D721Med (cell line): Measurements from ENCODE around the gene HSD17B1.
"Not testable (repeated sequence)": the region's sequence is repeated elsewhere in the genome, so short reads cannot be mapped to it uniquely, and the experiment has no call there.

Experiments
- DNase-seq: peaks from one replicate; pipeline ENCODE4 v3.0.0; 2011; ENCODE audit warnings: low spot score; ENCODE audit not compliant: insufficient read length
- FAIRE-seq: peaks from 2 replicates; lab custom pipeline; 2011; peaks lifted over from hg19 to GRCh38; lab: Jason Lieb, UNC
- CTCF ChIP-seq: IDR thresholded peaks from 2 replicates; pipeline ENCODE4 v1.5.1; 2012; ENCODE audit warnings: mild to moderate bottlenecking, control low read depth; ENCODE audit not compliant: insufficient read depth; ENCODE audit errors: missing control alignments

HSD17B1 gene

GRCh38 chr17:42552736-42553135 is at the start of gene HSD17B1:
HSD17B1 (plus strand) TSS chr17:42552923; CDS start chr17:42552934, 11 bp downstream.
- not testable (repeated sequence) for FAIRE-seq, DNase-seq

GRCh38 chr17:42502926-42503325 is 49.8 kb upstream of the HSD17B1 start:
- FAIRE-seq: no peak
- DNase-seq: no peak
- TF ChIP-seq CTCF: no peak

GRCh38 chr17:42507671-42508070 is 45.1 kb upstream of the HSD17B1 start:
- FAIRE-seq: no peak
- DNase-seq: no peak
- no peak for TF ChIP-seq CTCF

GRCh38 chr17:42508426-42509165 is 44.1 kb upstream of the HSD17B1 start:
- no peak for TF ChIP-seq CTCF
- DNase-seq (no peak), FAIRE-seq (no peak)

GRCh38 chr17:42509409-42509808 is 43.3 kb upstream of the HSD17B1 start:
- TF ChIP-seq CTCF: no peak
- DNase-seq (no peak), FAIRE-seq (no peak)

GRCh38 chr17:42509841-42510240 is 42.9 kb upstream of the HSD17B1 start:
- FAIRE-seq (no peak), DNase-seq (no peak)
- no peak for TF ChIP-seq CTCF

GRCh38 chr17:42512246-42512645 is 40.5 kb upstream of the HSD17B1 start:
- FAIRE-seq (no peak), DNase-seq (no peak)
- TF ChIP-seq CTCF: no peak
